Measurements from ENCODE around the gene SELENOP.

DNA sequence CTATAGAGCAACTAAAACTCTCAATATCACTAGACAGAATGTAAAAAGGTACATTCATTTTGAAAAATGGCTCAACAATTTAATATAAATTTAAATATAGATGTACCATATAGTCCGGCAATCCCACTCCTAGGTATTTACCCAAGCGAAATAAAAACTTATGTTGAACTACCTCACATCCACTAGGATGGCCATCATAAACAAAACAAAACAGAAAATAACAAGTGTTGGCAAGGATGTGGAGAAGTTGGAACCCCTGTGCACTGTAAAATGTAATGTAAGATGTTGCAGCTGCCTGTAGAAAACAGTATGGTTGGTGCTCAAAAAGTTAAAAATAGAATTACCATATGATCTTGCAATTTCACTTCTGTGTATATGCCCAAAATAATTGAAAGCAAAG, 36.9 kb upstream of the SELENOP start:
- TF ChIP-seq JUN (IDR thresholded peaks at IDR 0.05; ENCODE audit: low read depth, low read length) (no peak), KDM1A (IDR thresholded peaks at IDR 0.05; ENCODE audit: borderline replicate concordance, low read length) (no peak), GABPA (IDR thresholded peaks at IDR 0.05; ENCODE audit: borderline replicate concordance, insufficient read depth, low read length) (no peak), CEBPB (IDR thresholded peaks at IDR 0.05; ENCODE audit: low read depth, low read length) (no peak)
- TF ChIP-seq, protein P1, sequence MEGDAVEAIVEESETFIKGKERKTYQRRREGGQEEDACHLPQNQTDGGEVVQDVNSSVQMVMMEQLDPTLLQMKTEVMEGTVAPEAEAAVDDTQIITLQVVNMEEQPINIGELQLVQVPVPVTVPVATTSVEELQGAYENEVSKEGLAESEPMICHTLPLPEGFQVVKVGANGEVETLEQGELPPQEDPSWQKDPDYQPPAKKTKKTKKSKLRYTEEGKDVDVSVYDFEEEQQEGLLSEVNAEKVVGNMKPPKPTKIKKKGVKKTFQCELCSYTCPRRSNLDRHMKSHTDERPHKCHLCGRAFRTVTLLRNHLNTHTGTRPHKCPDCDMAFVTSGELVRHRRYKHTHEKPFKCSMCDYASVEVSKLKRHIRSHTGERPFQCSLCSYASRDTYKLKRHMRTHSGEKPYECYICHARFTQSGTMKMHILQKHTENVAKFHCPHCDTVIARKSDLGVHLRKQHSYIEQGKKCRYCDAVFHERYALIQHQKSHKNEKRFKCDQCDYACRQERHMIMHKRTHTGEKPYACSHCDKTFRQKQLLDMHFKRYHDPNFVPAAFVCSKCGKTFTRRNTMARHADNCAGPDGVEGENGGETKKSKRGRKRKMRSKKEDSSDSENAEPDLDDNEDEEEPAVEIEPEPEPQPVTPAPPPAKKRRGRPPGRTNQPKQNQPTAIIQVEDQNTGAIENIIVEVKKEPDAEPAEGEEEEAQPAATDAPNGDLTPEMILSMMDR (IDR thresholded peaks at IDR 0.05; ENCODE audit: control extremely low read depth in 1 of 3, insufficient read depth in 1 of 3, low read depth in 1 of 3, low read length in 3 of 3): no peak
